ENCODE data around the gene TMED8.

TMED8 gene

GRCh38 chr14:77359626-77360025, 17.3 kb downstream of the TMED8 start:
- no peaks in the 10 kb centered on the region for H3K36me3 ChIP-seq (ENCODE audit: insufficient read depth, low read depth, low read length)
- H3K27ac ChIP-seq (ENCODE audit: low read length): no peak overlapping the region
- no peak overlapping the region for H3K4me3 ChIP-seq (ENCODE audit: low read length)
- no peak overlapping the region for H3K9ac ChIP-seq (ENCODE audit: low read depth, low read length)
- H3K27me3 ChIP-seq (ENCODE audit: insufficient read depth, low read length): no peaks in the 10 kb centered on the region
- no peaks in the 10 kb centered on the region for H3K4me1 ChIP-seq (ENCODE audit: insufficient read depth, low read length)
- no peaks in the 10 kb centered on the region for H3K9me3 ChIP-seq (ENCODE audit: insufficient read depth, low read depth, low read length)

DNA sequence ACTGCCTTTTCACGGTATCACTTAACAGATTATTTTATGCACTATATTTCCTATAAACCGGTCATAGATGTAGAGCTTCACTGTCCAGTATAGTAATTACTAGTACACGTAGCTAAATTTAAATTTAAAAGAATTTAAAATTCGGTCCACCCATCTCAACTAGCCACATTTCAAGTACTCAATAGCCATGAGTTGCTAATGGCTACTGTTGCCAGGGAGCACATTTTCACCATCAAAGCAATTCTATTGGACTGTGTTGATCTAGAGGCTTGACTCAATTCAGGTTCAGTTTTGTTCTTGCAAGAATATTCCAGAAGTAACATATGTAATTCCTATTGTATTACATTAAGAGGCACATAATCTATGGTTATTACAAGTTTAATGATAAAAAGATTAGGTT, 20.0 kb downstream of the TMED8 start:
- no peaks in the 10 kb centered on the region for H3K36me3 ChIP-seq (ENCODE audit: insufficient read depth, low read depth, low read length)

DNA sequence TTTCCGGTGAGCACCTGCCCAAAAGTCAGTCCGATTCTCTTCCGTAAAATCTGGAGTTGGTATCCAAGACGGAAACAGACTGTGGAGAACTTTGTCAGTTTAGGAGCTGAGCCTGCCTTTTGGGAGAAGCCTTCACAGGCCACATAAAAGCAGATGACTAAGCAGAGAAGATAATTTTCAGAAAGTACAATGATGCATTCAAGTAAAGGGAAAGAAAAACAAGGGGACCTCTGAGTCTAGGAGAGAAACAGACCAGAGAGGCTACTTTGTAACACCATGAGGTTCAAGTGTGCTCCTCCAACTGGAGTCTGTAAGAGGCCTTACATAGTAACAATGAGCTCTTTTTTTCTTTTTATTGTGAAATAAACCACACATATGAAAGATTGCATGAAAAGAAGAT, 21.1 kb downstream of the TMED8 start:
- Histone ChIP-seq H3K4me1 (ENCODE audit: insufficient read depth, low read length) (no peaks in the 10 kb centered on the region), H3K9me3 (ENCODE audit: insufficient read depth, low read depth, low read length) (no peaks in the 10 kb centered on the region)

More for the DNA sequence above, 20.0 kb downstream of the TMED8 start:
- Histone ChIP-seq H3K9me3 (ENCODE audit: insufficient read depth, low read depth, low read length) (no peaks in the 10 kb centered on the region), H3K4me3 (ENCODE audit: low read length) (no peak overlapping the region), H3K27me3 (ENCODE audit: insufficient read depth, low read length) (no peaks in the 10 kb centered on the region), H3K4me1 (ENCODE audit: insufficient read depth, low read length) (no peaks in the 10 kb centered on the region), H3K9ac (ENCODE audit: low read depth, low read length) (no peak overlapping the region), H3K27ac (ENCODE audit: low read length) (no peak overlapping the region)

GRCh38 chr14:77353469-77354141, 23.3 kb downstream of the TMED8 start:
- Histone ChIP-seq H3K27me3 (ENCODE audit: insufficient read depth, low read length) (no peaks in the 10 kb centered on the region), H3K27ac (ENCODE audit: low read length) (no peak overlapping the region), H3K36me3 (ENCODE audit: insufficient read depth, low read depth, low read length) (no peaks in the 10 kb centered on the region)

More for the DNA sequence above, 21.1 kb downstream of the TMED8 start:
- no peak overlapping the region for H3K4me3 ChIP-seq (ENCODE audit: low read length)
- no peak overlapping the region for H3K9ac ChIP-seq (ENCODE audit: low read depth, low read length)
- no peaks in the 10 kb centered on the region for H3K27me3 ChIP-seq (ENCODE audit: insufficient read depth, low read length)
- no peaks in the 10 kb centered on the region for H3K36me3 ChIP-seq (ENCODE audit: insufficient read depth, low read depth, low read length)
- no peak overlapping the region for H3K27ac ChIP-seq (ENCODE audit: low read length)

GRCh38 chr14:77347751-77348150, 29.1 kb downstream of the TMED8 start:
- H3K27me3 ChIP-seq (ENCODE audit: insufficient read depth, low read length): no peaks in the 10 kb centered on the region
- no peak overlapping the region for H3K27ac ChIP-seq (ENCODE audit: low read length)
- no peaks in the 10 kb centered on the region for H3K36me3 ChIP-seq (ENCODE audit: insufficient read depth, low read depth, low read length)
- no peaks in the 10 kb centered on the region for H3K9me3 ChIP-seq (ENCODE audit: insufficient read depth, low read depth, low read length)
- peaks cover 11% of the 10 kb centered on the region; the same call in 1 of the 2 replicates for H3K4me1 ChIP-seq (ENCODE audit: insufficient read depth, low read length)
- no peak overlapping the region for H3K9ac ChIP-seq (ENCODE audit: low read depth, low read length)
- no peak overlapping the region for H3K4me3 ChIP-seq (ENCODE audit: low read length)

More at GRCh38 chr14:77353469-77354141, 23.3 kb downstream of the TMED8 start:
- Histone ChIP-seq H3K4me3 (ENCODE audit: low read length) (no peak overlapping the region), H3K4me1 (ENCODE audit: insufficient read depth, low read length) (no peaks in the 10 kb centered on the region), H3K9ac (ENCODE audit: low read depth, low read length) (no peak overlapping the region), H3K9me3 (ENCODE audit: insufficient read depth, low read depth, low read length) (no peaks in the 10 kb centered on the region)

DNA sequence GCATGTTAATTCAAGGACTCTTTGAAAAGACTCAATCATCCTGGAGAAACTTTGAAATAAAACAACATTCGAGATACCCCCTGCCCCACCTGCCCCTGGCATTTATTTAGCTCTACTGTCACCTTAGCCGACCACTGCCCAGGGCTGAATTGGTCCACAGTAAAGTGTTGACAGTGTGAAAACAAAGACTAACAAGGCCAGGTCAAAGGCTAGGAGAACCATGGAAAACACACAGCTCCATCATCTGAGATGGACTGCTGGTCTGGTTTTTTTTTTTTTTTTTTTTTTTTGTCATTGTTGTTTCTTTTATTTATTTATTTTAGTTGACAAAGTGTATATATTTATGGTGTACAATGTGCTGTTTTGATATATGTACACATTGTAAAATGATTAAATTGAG, 30.4 kb downstream of the TMED8 start:
- peaks cover 4% of the 10 kb centered on the region; the same call in 1 of the 2 replicates for H3K36me3 ChIP-seq (ENCODE audit: insufficient read depth, low read depth, low read length)
- peaks cover 11% of the 10 kb centered on the region; the same call in 1 of the 2 replicates for H3K4me1 ChIP-seq (ENCODE audit: insufficient read depth, low read length)
- H3K4me3 ChIP-seq (ENCODE audit: low read length): no peak overlapping the region
- no peak overlapping the region for H3K9ac ChIP-seq (ENCODE audit: low read depth, low read length)
- no peak overlapping the region for H3K27ac ChIP-seq (ENCODE audit: low read length)
- no peaks in the 10 kb centered on the region for H3K9me3 ChIP-seq (ENCODE audit: insufficient read depth, low read depth, low read length)
- H3K27me3 ChIP-seq (ENCODE audit: insufficient read depth, low read length): no peaks in the 10 kb centered on the region

DNA sequence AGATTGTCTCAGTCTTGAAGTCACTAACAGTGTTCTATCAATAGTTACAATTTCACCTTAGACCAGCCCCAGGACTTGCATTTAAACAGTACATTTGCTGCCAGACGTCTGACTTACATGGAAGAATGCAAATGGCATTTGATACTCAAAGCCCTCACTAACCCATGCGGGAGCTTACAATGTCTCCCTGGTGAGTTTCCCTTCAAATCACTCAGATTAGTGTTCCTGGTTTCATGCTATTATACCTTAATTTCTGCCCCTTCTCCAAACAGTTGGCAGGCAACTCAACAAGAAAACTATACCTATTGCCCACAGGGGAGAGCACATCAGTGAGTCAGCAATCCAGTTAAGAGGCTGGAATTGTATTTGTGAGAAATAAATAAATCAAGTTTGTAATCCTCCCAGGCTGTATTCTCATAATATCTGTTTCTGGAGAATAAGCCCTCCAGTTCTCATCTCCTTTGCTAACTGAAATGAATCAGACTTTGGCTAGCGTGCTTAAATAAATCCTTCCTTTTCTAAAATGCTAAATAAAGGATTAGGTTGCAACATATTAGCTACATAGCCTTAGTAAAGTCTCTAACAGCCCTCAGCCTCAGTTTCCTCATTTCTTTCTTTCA, 32.4 kb downstream of the TMED8 start:
- no peak overlapping the region for H3K4me3 ChIP-seq (ENCODE audit: low read length)
- H3K36me3 ChIP-seq (ENCODE audit: insufficient read depth, low read depth, low read length): peaks cover 10% of the 10 kb centered on the region; the same call in 1 of the 2 replicates
- no peak overlapping the region for H3K27ac ChIP-seq (ENCODE audit: low read length)
- no peak overlapping the region for H3K9ac ChIP-seq (ENCODE audit: low read depth, low read length)
- H3K27me3 ChIP-seq (ENCODE audit: insufficient read depth, low read length): no peaks in the 10 kb centered on the region
- H3K4me1 ChIP-seq (ENCODE audit: insufficient read depth, low read length): peaks cover 22% of the 10 kb centered on the region
- no peaks in the 10 kb centered on the region for H3K9me3 ChIP-seq (ENCODE audit: insufficient read depth, low read depth, low read length)

- Histone ChIP-seq H3K27ac (ENCODE audit: low read length) (no peak overlapping the region), H3K36me3 (ENCODE audit: insufficient read depth, low read depth, low read length) (peaks cover 11% of the 10 kb centered on the region; the same call in 1 of the 2 replicates), H3K4me3 (ENCODE audit: low read length) (no peak overlapping the region), H3K9me3 (ENCODE audit: insufficient read depth, low read depth, low read length) (no peaks in the 10 kb centered on the region), H3K9ac (ENCODE audit: low read depth, low read length) (no peak overlapping the region), H3K4me1 (ENCODE audit: insufficient read depth, low read length) (peaks cover 30% of the 10 kb centered on the region), H3K27me3 (ENCODE audit: insufficient read depth, low read length) (no peaks in the 10 kb centered on the region)
Measured at GRCh38 chr14:77343662-77344061, 33.2 kb downstream of the TMED8 start.

DNA sequence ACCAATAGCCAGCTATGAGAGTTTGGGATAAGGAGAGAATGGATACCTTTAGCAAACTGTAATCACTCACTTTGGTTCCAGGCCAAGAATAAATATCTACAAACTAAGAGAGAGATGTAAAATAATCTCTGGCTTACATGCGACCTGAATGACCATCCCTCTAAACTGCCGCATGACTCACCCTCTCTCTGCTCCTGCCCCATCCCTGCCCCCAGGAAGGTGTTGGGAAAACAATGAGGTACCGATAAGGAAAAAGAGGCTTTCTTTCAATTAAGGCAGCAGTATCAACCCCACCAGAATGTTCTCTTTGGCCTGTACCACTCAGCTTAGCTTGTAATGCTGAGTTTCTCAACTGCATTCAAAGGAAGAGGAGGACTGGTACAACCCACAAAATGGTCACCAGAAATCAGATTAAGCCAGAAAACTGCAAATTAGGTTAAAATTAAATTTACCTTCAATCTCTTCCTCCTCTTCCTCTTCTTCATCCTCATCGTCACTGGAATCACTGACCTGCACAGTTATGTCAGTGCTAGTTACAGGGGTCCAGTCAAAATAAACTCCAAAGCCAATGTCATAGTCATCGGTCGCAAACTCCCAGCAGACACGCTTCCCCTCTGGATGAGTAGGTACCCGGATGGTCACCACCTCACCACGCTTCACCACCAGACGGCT, 34.0 kb downstream of the TMED8 start:
- H3K27ac ChIP-seq (ENCODE audit: low read length): no peak overlapping the region
- no peaks in the 10 kb centered on the region for H3K9me3 ChIP-seq (ENCODE audit: insufficient read depth, low read depth, low read length)
- peaks cover 37% of the 10 kb centered on the region for H3K4me1 ChIP-seq (ENCODE audit: insufficient read depth, low read length)
- H3K36me3 ChIP-seq (ENCODE audit: insufficient read depth, low read depth, low read length): peaks cover 11% of the 10 kb centered on the region; the same call in 1 of the 2 replicates
- no peak overlapping the region for H3K4me3 ChIP-seq (ENCODE audit: low read length)
- no peak overlapping the region for H3K9ac ChIP-seq (ENCODE audit: low read depth, low read length)
- H3K27me3 ChIP-seq (ENCODE audit: insufficient read depth, low read length): no peaks in the 10 kb centered on the region

DNA sequence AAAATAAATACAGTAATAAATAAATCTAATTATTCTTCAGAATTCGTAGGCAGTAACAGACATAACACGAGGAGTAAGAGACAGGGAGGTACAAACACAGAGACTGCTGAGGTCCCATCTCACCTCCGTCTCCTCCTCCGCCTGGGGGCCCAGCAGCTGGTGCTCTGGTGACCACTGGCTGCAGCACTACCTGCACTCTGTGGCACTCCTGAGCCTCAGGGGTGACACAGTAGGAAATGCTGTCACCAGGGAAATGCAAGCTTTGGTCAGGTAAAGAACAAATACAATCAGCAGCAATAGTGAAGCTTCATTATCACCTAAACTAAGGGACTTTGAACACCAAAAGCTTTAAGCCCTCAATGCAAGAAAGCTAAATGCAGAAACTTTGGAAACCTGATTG, 36.5 kb downstream of the TMED8 start:
- Histone ChIP-seq H3K27ac (ENCODE audit: low read length) (no peak overlapping the region), H3K27me3 (ENCODE audit: insufficient read depth, low read length) (no peaks in the 10 kb centered on the region), H3K9ac (ENCODE audit: low read depth, low read length) (no peak overlapping the region), H3K9me3 (ENCODE audit: insufficient read depth, low read depth, low read length) (no peaks in the 10 kb centered on the region), H3K4me1 (ENCODE audit: insufficient read depth, low read length) (peaks cover 57% of the 10 kb centered on the region), H3K4me3 (ENCODE audit: low read length) (no peak overlapping the region), H3K36me3 (ENCODE audit: insufficient read depth, low read depth, low read length) (peaks cover 11% of the 10 kb centered on the region; the same call in 1 of the 2 replicates)

- Histone ChIP-seq H3K9ac (ENCODE audit: low read depth, low read length) (peak overlapping the region; percentile 3; the same call in 1 of the 2 replicates), H3K4me3 (ENCODE audit: low read length) (no peak overlapping the region; the same call in 1 of the 2 replicates), H3K4me1 (ENCODE audit: insufficient read depth, low read length) (peaks cover 55% of the 10 kb centered on the region), H3K9me3 (ENCODE audit: insufficient read depth, low read depth, low read length) (no peaks in the 10 kb centered on the region), H3K27ac (ENCODE audit: low read length) (peak overlapping the region; percentile 90), H3K27me3 (ENCODE audit: insufficient read depth, low read length) (no peaks in the 10 kb centered on the region), H3K36me3 (ENCODE audit: insufficient read depth, low read depth, low read length) (peaks cover 11% of the 10 kb centered on the region; the same call in 1 of the 2 replicates)
Measured at GRCh38 chr14:77339407-77339806, 37.5 kb downstream of the TMED8 start.
